HG03457 (cell line): ENCODE measurements around the gene LRRC18.

Experiments
- ATAC-seq: cut with Tn5 transposase; IDR thresholded peaks from one replicate; pipeline ENCODE4 v1.9.1; 2021; ENCODE audit warnings: moderate number of reproducible peaks; ENCODE audit not compliant: unreplicated experiment

LRRC18 gene

GRCh38 chr10:48946891-48947500, 7.4 kb upstream of the LRRC18 start:
- no peak for ATAC-seq

GRCh38 chr10:48946332-48946731, 6.7 kb upstream of the LRRC18 start:
- ATAC-seq = no peak

GRCh38 chr10:48945441-48946130, 5.9 kb upstream of the LRRC18 start:
- ATAC-seq = no peak

GRCh38 chr10:48944171-48944570, 4.5 kb upstream of the LRRC18 start:
- no peak for ATAC-seq

- no peak for ATAC-seq
Measured at GRCh38 chr10:48943096-48943495, 3.5 kb upstream of the LRRC18 start.

- ATAC-seq = no peak
Measured at GRCh38 chr10:48941427-48942075, 1.9 kb upstream of the LRRC18 start.

GRCh38 chr10:48940958-48941357, 1.3 kb upstream of the LRRC18 start:
- ATAC-seq = no peak

GRCh38 chr10:48940372-48940771, 732 bp upstream of the LRRC18 start:
- no peak for ATAC-seq

- no peak for ATAC-seq
Measured at GRCh38 chr10:48938990-48939536, 577 bp downstream of the LRRC18 start.

GRCh38 chr10:48938281-48938680, 1.4 kb downstream of the LRRC18 start:
- no peak for ATAC-seq

GRCh38 chr10:48937796-48938195, 1.8 kb downstream of the LRRC18 start:
- no peak for ATAC-seq

- no peak for ATAC-seq
Measured at GRCh38 chr10:48935577-48935976, 4.1 kb downstream of the LRRC18 start.

- ATAC-seq = no peak
Measured at GRCh38 chr10:48934672-48935501, 4.8 kb downstream of the LRRC18 start.

GRCh38 chr10:48932831-48933664, 6.6 kb downstream of the LRRC18 start:
- ATAC-seq = no peak

- no peak for ATAC-seq
Measured at GRCh38 chr10:48931188-48931587, 8.5 kb downstream of the LRRC18 start.

GRCh38 chr10:48929413-48929990, 10.1 kb downstream of the LRRC18 start:
- ATAC-seq = no peak

- no peak for ATAC-seq
Measured at GRCh38 chr10:48926764-48927540, 12.7 kb downstream of the LRRC18 start.

GRCh38 chr10:48926255-48926654, 13.4 kb downstream of the LRRC18 start:
- ATAC-seq = no peak

GRCh38 chr10:48924988-48925387, 14.7 kb downstream of the LRRC18 start:
- no peak for ATAC-seq
